Osteocyte (in vitro differentiated cells): ENCODE data around the gene EPHA2. TPM values are rescaled to one million over a fixed set of nuclear protein-coding genes. Genes with fewer than 3 reads are reported as not detected.

Experiments used
- DNase-seq: peaks from one replicate; pipeline ENCODE4 v3.0.0; 2021; ENCODE audit warnings: mixed read lengths; ENCODE audit not compliant: unreplicated experiment; ENCODE audit errors: extremely low spot score
- H3K27ac Mint-ChIP-seq: one replicate; pipeline ENCODE4 v1.8.0; 2021; ENCODE audit warnings: mild to moderate bottlenecking, mixed read lengths; ENCODE audit not compliant: unreplicated experiment
- H3K27me3 Mint-ChIP-seq: one replicate; pipeline ENCODE4 v1.8.0; 2021; ENCODE audit warnings: mixed read lengths; ENCODE audit not compliant: unreplicated experiment
- H3K36me3 Mint-ChIP-seq: one replicate; pipeline ENCODE4 v1.8.0; 2021; ENCODE audit warnings: mixed read lengths; ENCODE audit not compliant: unreplicated experiment
- H3K4me1 Mint-ChIP-seq: one replicate; pipeline ENCODE4 v1.8.0; 2021; ENCODE audit warnings: mixed read lengths; ENCODE audit not compliant: unreplicated experiment
- H3K4me3 Mint-ChIP-seq: one replicate; pipeline ENCODE4 v1.8.0; 2021; ENCODE audit warnings: mild to moderate bottlenecking, moderate library complexity, mixed read lengths; ENCODE audit not compliant: unreplicated experiment
- H3K9me3 Mint-ChIP-seq: one replicate; pipeline ENCODE4 v1.8.0; 2021; ENCODE audit warnings: mixed read lengths; ENCODE audit not compliant: unreplicated experiment
- CTCF ChIP-seq: fragments of 200-600 bp; sonication (generic); IDR thresholded peaks from 2 replicates; pipeline ENCODE4 v1.5.0; 2021; ENCODE audit warnings: antibody characterized with exemption, mild to moderate bottlenecking, moderate library complexity
- total RNA-seq: library from RNA; stranded (reverse); gene quantifications from 2 replicates; pipeline ENCODE4 v1.2.1, GENCODE V29; 2021

EPHA2 gene
- total RNA-seq, 1 donor from 2014 or later: 152 TPM

GRCh38 chr1:16137890-16138467, 17.9 kb downstream of the EPHA2 start:
- Mint-ChIP-seq H3K4me3 (no peak overlapping the region), H3K9me3 (no peaks in the 10 kb centered on the region), H3K27ac (peak overlapping the region; percentile 86), H3K4me1 (peaks cover 45% of the 10 kb centered on the region), H3K36me3 (peaks cover 39% of the 10 kb centered on the region), H3K27me3 (no peaks in the 10 kb centered on the region)
- DNase-seq: no peak
- TF ChIP-seq CTCF: no peak

DNA sequence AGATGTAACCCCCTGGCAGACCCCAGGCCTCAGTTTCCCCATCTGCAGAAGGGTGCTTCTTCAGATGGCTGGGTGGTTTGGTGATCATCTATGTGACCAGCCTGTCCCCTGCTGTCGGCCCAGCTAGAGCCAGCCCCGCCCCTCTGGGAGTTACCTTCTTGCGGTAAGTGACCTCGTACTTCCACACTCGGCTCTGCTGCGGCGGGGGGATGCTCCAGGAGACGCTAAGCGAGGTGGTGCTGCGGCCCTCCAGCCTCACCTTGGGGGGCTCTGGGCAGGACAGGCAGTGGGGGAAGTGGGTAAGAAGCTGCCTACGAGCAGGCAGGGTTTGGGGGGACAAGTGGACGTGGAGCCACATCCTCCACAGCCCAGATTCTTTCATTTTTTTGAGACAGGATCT, 20.4 kb downstream of the EPHA2 start:
- Mint-ChIP-seq H3K27ac (peak overlapping the region; percentile 54), H3K4me1 (peaks cover 24% of the 10 kb centered on the region), H3K9me3 (no peaks in the 10 kb centered on the region), H3K4me3 (no peak overlapping the region), H3K36me3 (peaks cover 39% of the 10 kb centered on the region), H3K27me3 (no peaks in the 10 kb centered on the region)
- no peak for DNase-seq
- no peak for TF ChIP-seq CTCF

DNA sequence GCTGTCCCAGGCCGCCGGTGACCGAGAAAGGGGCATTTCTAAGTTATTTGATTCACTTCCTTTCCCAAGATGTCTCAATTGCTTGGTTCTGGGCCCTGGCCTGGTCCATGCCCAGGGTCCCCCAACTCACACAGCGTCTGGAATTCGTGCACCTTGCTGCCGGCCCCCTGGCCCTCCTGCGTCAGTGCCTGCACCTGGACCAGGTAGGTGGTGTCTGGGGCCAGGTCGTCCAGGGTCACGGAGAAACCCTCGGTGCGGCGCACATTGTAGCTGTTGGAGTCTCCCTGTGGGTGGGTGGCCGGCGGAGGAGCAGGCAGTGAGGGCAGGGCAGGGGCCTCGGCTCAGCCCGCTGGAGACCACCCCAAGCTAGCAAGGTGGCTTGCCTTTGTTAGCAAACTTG, 21.0 kb downstream of the EPHA2 start:
- no peak for TF ChIP-seq CTCF
- no peak for DNase-seq
- no peaks in the 10 kb centered on the region for H3K9me3 Mint-ChIP-seq
- H3K36me3 Mint-ChIP-seq: peaks cover 42% of the 10 kb centered on the region
- no peak overlapping the region for H3K27ac Mint-ChIP-seq
- no peaks in the 10 kb centered on the region for H3K27me3 Mint-ChIP-seq
- peaks cover 18% of the 10 kb centered on the region for H3K4me1 Mint-ChIP-seq
- H3K4me3 Mint-ChIP-seq: no peak overlapping the region

GRCh38 chr1:16134066-16134801, 21.6 kb downstream of the EPHA2 start:
- H3K9me3 Mint-ChIP-seq: no peaks in the 10 kb centered on the region
- H3K4me3 Mint-ChIP-seq: no peak overlapping the region
- no peak overlapping the region for H3K27ac Mint-ChIP-seq
- H3K27me3 Mint-ChIP-seq: no peaks in the 10 kb centered on the region
- H3K36me3 Mint-ChIP-seq: peaks cover 44% of the 10 kb centered on the region
- no peak for TF ChIP-seq CTCF
- DNase-seq: no peak
- H3K4me1 Mint-ChIP-seq: peaks cover 11% of the 10 kb centered on the region
